PC-9 (cell line): ENCODE measurements around the gene CENPX. TPM values are rescaled to one million over a fixed set of nuclear protein-coding genes. Genes with fewer than 3 reads are reported as not detected.

Source experiments
- BruUV-seq: library from RNA; stranded (reverse); fragments of 400-500 nt; replicated peaks from 2 replicates; lab custom pipeline; 2021; lab: Mats Ljungman, UMichigan
- CTCF ChIA-PET: fragments of 300-600 bp; sonication (Branson Sonifier 250); formaldehyde crosslinking; loops from one replicate; lab custom pipeline; 2022; ENCODE audit warnings: antibody characterized with exemption; lab: Charles Lee
- POLR2A ChIA-PET: fragments of 300-600 bp; sonication (Branson Sonifier 250); formaldehyde crosslinking; loops from one replicate; lab custom pipeline; 2022; ENCODE audit warnings: antibody characterized with exemption; ENCODE audit not compliant: unreplicated experiment; lab: Charles Lee
- DNase-seq, 2 experiments: peaks; one replicate each; pipeline versions ENCODE4 v3.0.0 to v3.0.0-alpha.2; 2015 to 2022; ENCODE audit warnings: mixed read lengths in 1 of 2
- H2AFZ ChIP-seq: fragments of 200-600 bp; sonication (generic); 2 replicates; pipeline ENCODE4 v1.8.1; 2017; ENCODE audit warnings: antibody characterized with exemption
- H3F3A ChIP-seq: fragments of 200-600 bp; sonication (generic); 2 replicates; pipeline ENCODE4 v1.8.1; 2017; ENCODE audit warnings: antibody characterized with exemption, mild to moderate bottlenecking, low read depth; ENCODE audit not compliant: insufficient read depth
- H3K27ac ChIP-seq: fragments of 200-600 bp; sonication (generic); 2 replicates; pipeline ENCODE4 v1.6.1; 2016; ENCODE audit warnings: mixed run types
- H3K27me3 ChIP-seq: fragments of 200-600 bp; sonication (generic); 2 replicates; pipeline ENCODE4 v1.6.1; 2016; ENCODE audit warnings: low read depth, mixed run types; ENCODE audit not compliant: insufficient read depth
- H3K36me3 ChIP-seq: fragments of 200-600 bp; sonication (generic); 2 replicates; pipeline ENCODE4 v1.6.1; 2016; ENCODE audit warnings: low read depth, mixed run types
- H3K4me1 ChIP-seq: fragments of 200-600 bp; sonication (generic); replicated peaks from 2 replicates; pipeline ENCODE4 v1.6.1; 2016; ENCODE audit warnings: mixed run types; ENCODE audit not compliant: insufficient read depth
- H3K4me2 ChIP-seq: fragments of 200-600 bp; sonication (generic); 2 replicates; pipeline ENCODE4 v1.6.1; 2017; ENCODE audit warnings: mixed run types
- H3K4me3 ChIP-seq: fragments of 200-600 bp; sonication (generic); 2 replicates; pipeline ENCODE4 v1.6.1; 2016; ENCODE audit warnings: mixed run types
- H3K79me2 ChIP-seq: fragments of 200-600 bp; sonication (generic); 2 replicates; pipeline ENCODE4 v1.6.1; 2017; ENCODE audit warnings: low read depth, mixed run types
- H3K9me2 ChIP-seq: fragments of 200-600 bp; sonication (generic); 2 replicates; pipeline ENCODE4 v1.8.1; 2017; ENCODE audit warnings: mild to moderate bottlenecking; ENCODE audit not compliant: insufficient read depth
- H3K9me3 ChIP-seq: fragments of 200-600 bp; sonication (generic); 2 replicates; pipeline ENCODE4 v1.8.1; 2016; ENCODE audit warnings: low read depth; ENCODE audit not compliant: insufficient read depth
- H4K20me1 ChIP-seq: fragments of 200-600 bp; sonication (generic); 2 replicates; pipeline ENCODE4 v1.8.1; 2017; ENCODE audit not compliant: insufficient read depth
- CTCF ChIP-seq: fragments of 200-600 bp; sonication (generic); conservative IDR thresholded peaks from 2 replicates; pipeline ENCODE4 v1.6.1; 2017; ENCODE audit warnings: mixed run types, antibody characterized with exemption, mild to moderate bottlenecking, moderate library complexity
- EZH2 ChIP-seq: fragments of 200-600 bp; sonication (generic); IDR thresholded peaks from 2 replicates; pipeline ENCODE4 v1.8.0; 2017; ENCODE audit warnings: antibody characterized with exemption, low read depth
- intact Hi-C: fragments of 100-400 bp; cut with micrococcal nuclease; formaldehyde crosslinking; loops from one replicate; pipeline ENCODE4 v1.10.0; 2022; ENCODE audit not compliant: unreplicated experiment
- total RNA-seq: library from RNA; stranded (reverse); gene quantifications from 2 replicates; pipeline ENCODE4 v1.2.3, GENCODE V29; 2021

CENPX gene
- total RNA-seq, 1 experiment from 2014 or later, result 132 TPM

GRCh38 chr17:81992306-81993102 is 30.2 kb downstream of the CENPX start:
- H3K27me3 ChIP-seq, result no peaks in the 10 kb centered on the region
- intact Hi-C loops, result no loop called here
- H3K79me2 ChIP-seq, result no peaks in the 10 kb centered on the region
- no peak for DNase-seq
- H3K4me1 ChIP-seq, result no peaks in the 10 kb centered on the region
- H4K20me1 ChIP-seq, result no peaks in the 10 kb centered on the region
- no TSS peak for BruUV-seq
- no peaks in the 10 kb centered on the region for H3K9me2 ChIP-seq
- no peak overlapping the region for H3K27ac ChIP-seq
- H3K4me2 ChIP-seq, result no peak overlapping the region
- ChIA-PET CTCF (interaction anchor here (0.7 to 1.0 kb wide), 3 partner anchors 28 to 33 kb away, joined by 3 to 10 read pairs (median 4); partner anchors contain the start of genes CENPX and LRRC45), POLR2A (interaction anchor here (0.6 to 0.7 kb wide), 3 partner anchors 12 to 106 kb away, joined by 3 to 5 read pairs (median 4); no protein-coding TSS in a partner anchor)
- no peaks in the 10 kb centered on the region for H3F3A ChIP-seq
- TF ChIP-seq CTCF, result no peak
- no peak for TF ChIP-seq EZH2
- no peak overlapping the region for H3K4me3 ChIP-seq
- no peaks in the 10 kb centered on the region for H3K9me3 ChIP-seq
- H2AFZ ChIP-seq, result no peak overlapping the region
- H3K36me3 ChIP-seq, result no peaks in the 10 kb centered on the region

- H3K36me3 ChIP-seq, result no peaks in the 10 kb centered on the region
- no peaks in the 10 kb centered on the region for H3K9me3 ChIP-seq
- POLR2A ChIA-PET, result interaction anchor here (0.6 to 0.7 kb wide), 8 partner anchors 11 to 661 kb away, joined by 3 to 5 read pairs (median 3); no protein-coding TSS in a partner anchor
- H3K4me3 ChIP-seq, result no peak overlapping the region
- H3K4me2 ChIP-seq, result no peak overlapping the region
- CTCF ChIA-PET, result interaction anchor here (0.7 to 1.0 kb wide), 4 partner anchors 12 to 32 kb away, joined by 3 to 10 read pairs (median 4); partner anchors contain the start of genes CENPX and LRRC45
- H3K9me2 ChIP-seq, result no peaks in the 10 kb centered on the region
- TF ChIP-seq EZH2 (no peak), CTCF (no peak)
- no peaks in the 10 kb centered on the region for H3K4me1 ChIP-seq
- H2AFZ ChIP-seq, result no peak overlapping the region
- peak in 1 of 2 experiments; percentile 95 for DNase-seq
- H3K27me3 ChIP-seq, result no peaks in the 10 kb centered on the region
- intact Hi-C loops, result no loop called here
- H4K20me1 ChIP-seq, result no peaks in the 10 kb centered on the region
- no peak overlapping the region for H3K27ac ChIP-seq
- H3F3A ChIP-seq, result no peaks in the 10 kb centered on the region
- no TSS peak for BruUV-seq
- no peaks in the 10 kb centered on the region for H3K79me2 ChIP-seq
Measured at GRCh38 chr17:81991684-81992305, 30.9 kb downstream of the CENPX start.

- Histone ChIP-seq H4K20me1 (no peaks in the 10 kb centered on the region), H3K27ac (no peak overlapping the region), H3K4me2 (no peak overlapping the region), H3K9me3 (no peaks in the 10 kb centered on the region), H3K27me3 (no peaks in the 10 kb centered on the region), H3K79me2 (no peaks in the 10 kb centered on the region), H3K36me3 (no peaks in the 10 kb centered on the region), H3K4me3 (no peak overlapping the region), H2AFZ (no peak overlapping the region), H3F3A (no peaks in the 10 kb centered on the region), H3K9me2 (no peaks in the 10 kb centered on the region), H3K4me1 (no peaks in the 10 kb centered on the region)
- intact Hi-C loops, result no loop called here
- no TSS peak for BruUV-seq
- CTCF ChIA-PET, result interaction anchor here (1.0 kb wide), 3 partner anchors 13 to 32 kb away, joined by 3 to 4 read pairs (median 3); no protein-coding TSS in a partner anchor
- POLR2A ChIA-PET, result interaction anchor here (0.6 to 0.7 kb wide), 5 partner anchors 196 to 660 kb away, joined by 3 to 5 read pairs (median 3); no protein-coding TSS in a partner anchor
- TF ChIP-seq CTCF, result no peak
- TF ChIP-seq EZH2, result no peak
- DNase-seq, result no peak
Measured at GRCh38 chr17:81990836-81991683, 31.6 kb downstream of the CENPX start.
